MM.1S (cell line): ENCODE data around the gene CAMK2A.
A peak's percentile ranks its signal among the peaks of the same experiment; 100 is the strongest.

Experiments used
- DNase-seq: peaks from one replicate; pipeline ENCODE4 v3.0.0-alpha.2; 2015
- H2AFZ ChIP-seq: fragments of 300-600 bp; sonication (generic); 2 replicates; pipeline ENCODE4 v1.6.0; 2016; ENCODE audit warnings: antibody characterized with exemption, low read length
- H3F3A ChIP-seq: fragments of 300-600 bp; sonication (generic); 2 replicates; pipeline ENCODE4 v1.6.1; 2016; ENCODE audit warnings: mild to moderate bottlenecking, antibody characterized with exemption, low read length, moderate library complexity, mixed read lengths; ENCODE audit not compliant: insufficient read depth
- H3K27ac ChIP-seq: fragments of 300-600 bp; sonication (generic); 2 replicates; pipeline ENCODE4 v1.5.1; 2016; ENCODE audit warnings: mild to moderate bottlenecking, low read length
- H3K27me3 ChIP-seq: fragments of 300-600 bp; sonication (generic); replicated peaks from 2 replicates; pipeline ENCODE4 v1.6.0; 2016; ENCODE audit warnings: low read length; ENCODE audit not compliant: insufficient read depth
- H3K36me3 ChIP-seq: fragments of 300-600 bp; sonication (generic); replicated peaks from 2 replicates; pipeline ENCODE4 v1.6.1; 2016; ENCODE audit warnings: mild to moderate bottlenecking, low read length, mixed read lengths; ENCODE audit not compliant: insufficient read depth
- H3K4me1 ChIP-seq: fragments of 300-600 bp; sonication (generic); 2 replicates; pipeline ENCODE4 v1.6.1; 2016; ENCODE audit warnings: low read length, mixed read lengths
- H3K4me2 ChIP-seq: fragments of 300-600 bp; sonication (generic); 2 replicates; pipeline ENCODE4 v1.6.0; 2016; ENCODE audit warnings: low read depth, low read length
- H3K4me3 ChIP-seq: fragments of 300-600 bp; sonication (generic); 2 replicates; pipeline ENCODE4 v1.5.1; 2016; ENCODE audit warnings: low read length, mixed read lengths
- H3K79me2 ChIP-seq: fragments of 300-600 bp; sonication (generic); 2 replicates; pipeline ENCODE4 v1.6.1; 2016; ENCODE audit warnings: mixed run types, low read length, mixed read lengths
- H3K9ac ChIP-seq: fragments of 300-600 bp; sonication (generic); 2 replicates; pipeline ENCODE4 v1.6.1; 2016; ENCODE audit warnings: low read length, mixed read lengths
- H3K9me2 ChIP-seq: fragments of 300-600 bp; sonication (generic); replicated peaks from 2 replicates; pipeline ENCODE4 v1.6.1; 2016; ENCODE audit warnings: mild to moderate bottlenecking, low read length, mixed read lengths; ENCODE audit not compliant: insufficient read depth
- H3K9me3 ChIP-seq: fragments of 300-600 bp; sonication (generic); replicated peaks from 2 replicates; pipeline ENCODE4 v1.6.1; 2016; ENCODE audit warnings: mild to moderate bottlenecking, low read length, mixed read lengths; ENCODE audit not compliant: insufficient read depth
- H4K20me1 ChIP-seq: fragments of 300-600 bp; sonication (generic); 2 replicates; pipeline ENCODE4 v1.6.1; 2016; ENCODE audit warnings: mild to moderate bottlenecking, low read length, moderate library complexity, mixed read lengths; ENCODE audit not compliant: insufficient read depth
- CTCF ChIP-seq: fragments of 300-600 bp; sonication (generic); IDR thresholded peaks from 2 replicates; pipeline ENCODE4 v1.5.1; 2016; ENCODE audit warnings: antibody characterized with exemption, low read length, mixed read lengths
- EZH2 ChIP-seq: fragments of 300-600 bp; sonication (generic); optimal IDR thresholded peaks from 2 replicates; pipeline ENCODE3; 2017; ENCODE audit warnings: low read depth, mild to moderate bottlenecking, antibody characterized with exemption, low read length, mixed read lengths
- EZH2phosphoT487 ChIP-seq: fragments of 300-600 bp; sonication (generic); IDR thresholded peaks from 2 replicates; pipeline ENCODE4 v1.6.1; 2018; ENCODE audit warnings: antibody characterized with exemption, low read length

CAMK2A gene

DNA sequence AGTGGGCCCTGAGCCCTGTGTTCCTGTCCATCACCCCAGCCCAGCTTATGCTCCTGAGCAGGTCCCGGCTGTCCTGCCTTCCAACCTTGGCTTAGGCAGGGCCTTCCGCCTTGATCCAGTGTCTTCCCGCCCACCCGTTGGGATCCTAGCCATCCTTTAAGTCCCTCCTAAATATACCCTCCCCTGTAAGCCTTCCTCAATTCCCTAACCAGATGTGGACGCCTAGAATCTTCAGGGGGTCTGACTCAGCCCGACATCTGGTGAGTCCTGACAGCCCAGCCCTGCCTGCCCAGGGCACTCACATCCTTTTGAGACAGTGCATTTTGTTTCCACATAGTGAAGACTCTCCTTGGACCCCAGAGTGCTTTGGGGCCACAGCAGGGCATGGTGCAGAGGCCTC, 76.0 kb downstream of the CAMK2A start:
- no peaks in the 10 kb centered on the region for H4K20me1 ChIP-seq
- no peak overlapping the region for H2AFZ ChIP-seq
- TF ChIP-seq EZH2 (no peak), EZH2phosphoT487 (no peak), CTCF (no peak)
- H3K9me2 ChIP-seq = no peaks in the 10 kb centered on the region
- no peaks in the 10 kb centered on the region for H3K79me2 ChIP-seq
- H3K4me3 ChIP-seq = no peak overlapping the region
- H3K9me3 ChIP-seq = no peaks in the 10 kb centered on the region
- no peaks in the 10 kb centered on the region for H3F3A ChIP-seq
- H3K4me1 ChIP-seq = no peaks in the 10 kb centered on the region
- no peak overlapping the region for H3K4me2 ChIP-seq
- H3K27ac ChIP-seq = no peak overlapping the region
- no peak overlapping the region for H3K9ac ChIP-seq
- DNase-seq = no peak
- peaks cover 5% of the 10 kb centered on the region; the same call in 1 of the 2 replicates for H3K27me3 ChIP-seq
- H3K36me3 ChIP-seq = no peaks in the 10 kb centered on the region

GRCh38 chr5:150211156-150212030, 78.2 kb downstream of the CAMK2A start:
- Histone ChIP-seq H3K9ac (no peak overlapping the region), H3K27me3 (peaks cover 5% of the 10 kb centered on the region; the same call in 1 of the 2 replicates)

DNA sequence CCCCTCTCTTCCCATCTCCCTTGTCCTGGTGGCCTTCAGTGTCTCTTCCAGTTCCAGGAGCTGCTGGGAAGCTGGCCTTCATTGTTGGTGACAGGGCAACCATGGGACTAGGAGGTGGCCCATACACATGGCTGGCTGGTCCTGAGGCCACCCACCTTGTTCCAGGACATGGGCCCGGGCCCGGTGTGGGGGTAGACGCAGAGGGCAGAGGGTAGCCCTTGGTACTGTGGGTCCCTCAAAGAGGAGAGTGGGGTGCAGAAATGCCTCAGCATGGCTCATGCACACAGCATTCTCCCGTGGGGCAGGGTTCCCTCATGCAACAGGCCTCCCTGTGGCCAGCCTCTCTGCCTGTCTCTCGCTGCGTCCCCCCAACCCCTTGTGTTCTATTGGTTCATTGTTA, 78.9 kb downstream of the CAMK2A start:
- H3K36me3 ChIP-seq = no peaks in the 10 kb centered on the region
- H3K27me3 ChIP-seq = peaks cover 5% of the 10 kb centered on the region; the same call in 1 of the 2 replicates
- no peak overlapping the region for H3K9ac ChIP-seq
- H3K79me2 ChIP-seq = no peaks in the 10 kb centered on the region
- H2AFZ ChIP-seq = no peak overlapping the region
- H3K27ac ChIP-seq = no peak overlapping the region
- DNase-seq = no peak
- no peaks in the 10 kb centered on the region for H3K9me2 ChIP-seq
- H3K4me2 ChIP-seq = no peak overlapping the region
- no peaks in the 10 kb centered on the region for H3K9me3 ChIP-seq
- no peak overlapping the region for H3K4me3 ChIP-seq
- no peaks in the 10 kb centered on the region for H3F3A ChIP-seq
- no peaks in the 10 kb centered on the region for H4K20me1 ChIP-seq
- no peaks in the 10 kb centered on the region for H3K4me1 ChIP-seq
- TF ChIP-seq EZH2 (no peak), CTCF (no peak), EZH2phosphoT487 (no peak)

More at GRCh38 chr5:150211156-150212030, 78.2 kb downstream of the CAMK2A start:
- Histone ChIP-seq H3K27ac (no peak overlapping the region), H3K9me2 (no peaks in the 10 kb centered on the region), H3K36me3 (no peaks in the 10 kb centered on the region), H3F3A (no peaks in the 10 kb centered on the region), H3K4me1 (no peaks in the 10 kb centered on the region), H3K4me3 (no peak overlapping the region), H2AFZ (0 out of 2 replicates have a peak overlapping the region, but pooled peaks have one; percentile 21), H4K20me1 (no peaks in the 10 kb centered on the region), H3K9me3 (no peaks in the 10 kb centered on the region), H3K79me2 (no peaks in the 10 kb centered on the region), H3K4me2 (no peak overlapping the region)
- no peak for TF ChIP-seq EZH2
- DNase-seq = no peak

- no peaks in the 10 kb centered on the region for H4K20me1 ChIP-seq
- no peak overlapping the region for H3K4me3 ChIP-seq
- no peaks in the 10 kb centered on the region for H3K4me1 ChIP-seq
- no peak for TF ChIP-seq EZH2phosphoT487
- TF ChIP-seq CTCF = no peak
- TF ChIP-seq EZH2 = no peak
- H3K4me2 ChIP-seq = no peak overlapping the region
- no peaks in the 10 kb centered on the region for H3K79me2 ChIP-seq
- H3K27me3 ChIP-seq = peaks cover 5% of the 10 kb centered on the region; the same call in 1 of the 2 replicates
- no peaks in the 10 kb centered on the region for H3K36me3 ChIP-seq
- H3F3A ChIP-seq = no peaks in the 10 kb centered on the region
- H2AFZ ChIP-seq = no peak overlapping the region
- no peaks in the 10 kb centered on the region for H3K9me2 ChIP-seq
- no peak overlapping the region for H3K9ac ChIP-seq
- no peaks in the 10 kb centered on the region for H3K9me3 ChIP-seq
- DNase-seq = no peak
- no peak overlapping the region for H3K27ac ChIP-seq
Measured at GRCh38 chr5:150209099-150209635, 80.4 kb downstream of the CAMK2A start.
